Measurements from ENCODE around the gene GPD2.

GPD2 gene

DNA sequence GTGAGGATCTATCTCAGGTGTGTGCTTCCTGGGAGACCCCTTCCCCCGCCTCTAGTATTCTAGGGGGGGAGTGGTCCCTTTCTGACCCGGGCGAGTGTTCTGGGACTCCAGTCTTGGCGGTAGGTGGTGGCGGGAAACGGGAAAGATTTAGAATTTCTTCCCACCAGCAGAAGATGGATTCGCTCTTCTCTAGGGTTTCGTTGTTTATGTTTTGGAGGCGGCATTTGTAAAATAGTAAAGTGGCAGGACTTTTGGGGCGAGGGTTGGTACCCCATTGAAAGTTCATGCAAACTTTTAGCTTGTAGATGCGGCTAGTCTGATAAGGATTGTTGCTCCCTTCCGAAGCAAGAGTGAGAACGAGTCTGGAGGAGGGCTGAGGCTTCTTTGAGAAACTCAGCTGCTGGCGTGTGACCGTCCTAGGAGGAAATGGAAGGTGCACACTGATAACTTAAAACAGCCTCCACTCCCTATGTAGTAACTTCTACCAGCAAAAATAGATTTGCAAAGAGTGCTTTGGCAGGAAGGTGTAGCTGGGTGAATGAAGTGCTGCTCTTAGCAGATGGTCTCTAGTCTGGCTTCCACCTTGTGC lies 412 bp downstream of the GPD2 start:
- DNase-seq, result no peak

DNA sequence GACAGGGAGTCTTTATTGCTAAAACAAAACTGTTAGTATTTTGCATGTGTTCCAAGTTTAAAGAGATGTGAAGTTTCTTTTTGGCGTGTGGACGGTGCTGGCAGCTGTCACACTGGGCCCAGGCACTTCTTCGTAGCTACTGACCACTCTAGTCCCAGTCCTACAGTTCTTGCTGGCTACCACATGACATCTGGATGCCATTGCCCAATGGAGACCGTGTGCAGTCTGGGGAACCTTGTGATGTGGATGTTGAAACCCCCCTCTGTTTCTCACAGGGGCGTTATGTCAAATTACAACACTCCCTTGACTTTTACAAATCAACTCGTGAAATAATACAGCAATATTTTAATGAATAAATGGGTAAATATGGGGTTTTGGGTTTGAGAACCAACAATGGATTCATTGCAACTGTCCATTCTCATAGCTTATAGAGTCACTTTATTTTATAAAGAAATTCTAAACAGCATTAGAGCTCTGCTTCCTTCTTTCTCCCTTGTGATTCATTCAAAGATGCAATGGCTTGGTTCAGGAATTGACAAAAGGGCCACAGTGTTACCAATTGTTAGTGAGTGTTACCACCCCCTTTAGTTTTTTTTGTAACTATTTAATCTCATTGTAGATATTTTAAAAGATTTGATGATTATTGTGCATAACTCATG lies 1.2 kb downstream of the GPD2 start:
- DNase-seq, result no peak

DNA sequence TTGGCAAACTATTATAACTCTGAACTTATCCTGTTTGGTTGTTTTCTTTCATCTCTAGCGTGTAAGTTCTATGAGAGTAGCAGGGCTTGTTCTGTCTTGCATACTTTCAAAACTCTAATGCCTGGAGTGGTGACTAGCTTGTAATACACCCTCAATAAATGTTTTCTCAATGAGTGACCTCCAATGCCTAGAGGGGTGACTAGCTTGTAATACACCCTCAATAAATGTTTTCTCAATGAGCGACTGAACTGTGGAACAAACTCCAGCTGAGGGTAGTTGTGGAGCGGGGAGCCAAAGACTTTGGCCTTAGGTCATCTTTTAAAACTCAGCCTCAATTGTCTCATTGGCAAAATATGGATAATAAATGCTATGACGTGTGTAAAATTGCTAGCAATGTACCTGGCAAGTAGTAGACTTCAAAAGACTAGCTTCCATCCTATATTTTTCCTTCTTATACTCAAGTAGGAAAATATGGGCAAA lies 1.8 kb downstream of the GPD2 start:
- DNase-seq, result no peak

DNA sequence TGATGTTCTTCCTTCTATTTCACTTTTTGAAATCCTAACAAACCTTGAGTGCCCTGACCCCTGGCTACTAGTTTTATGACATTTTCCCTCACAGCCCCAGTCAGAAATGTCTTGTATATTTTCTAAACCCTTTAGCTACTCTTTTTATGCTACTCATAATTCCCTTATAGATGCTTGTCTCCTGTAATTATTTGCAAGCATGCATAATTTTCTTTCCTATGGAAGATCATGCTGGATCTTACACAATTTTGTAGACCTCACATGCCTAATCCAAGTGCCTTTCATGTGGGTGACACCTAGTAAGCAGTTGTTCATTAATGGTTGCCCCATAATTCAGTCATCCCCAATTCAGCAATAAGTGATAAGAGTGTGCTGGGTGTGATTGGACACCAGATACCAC lies 6.9 kb downstream of the GPD2 start:
- no peak for DNase-seq

DNA sequence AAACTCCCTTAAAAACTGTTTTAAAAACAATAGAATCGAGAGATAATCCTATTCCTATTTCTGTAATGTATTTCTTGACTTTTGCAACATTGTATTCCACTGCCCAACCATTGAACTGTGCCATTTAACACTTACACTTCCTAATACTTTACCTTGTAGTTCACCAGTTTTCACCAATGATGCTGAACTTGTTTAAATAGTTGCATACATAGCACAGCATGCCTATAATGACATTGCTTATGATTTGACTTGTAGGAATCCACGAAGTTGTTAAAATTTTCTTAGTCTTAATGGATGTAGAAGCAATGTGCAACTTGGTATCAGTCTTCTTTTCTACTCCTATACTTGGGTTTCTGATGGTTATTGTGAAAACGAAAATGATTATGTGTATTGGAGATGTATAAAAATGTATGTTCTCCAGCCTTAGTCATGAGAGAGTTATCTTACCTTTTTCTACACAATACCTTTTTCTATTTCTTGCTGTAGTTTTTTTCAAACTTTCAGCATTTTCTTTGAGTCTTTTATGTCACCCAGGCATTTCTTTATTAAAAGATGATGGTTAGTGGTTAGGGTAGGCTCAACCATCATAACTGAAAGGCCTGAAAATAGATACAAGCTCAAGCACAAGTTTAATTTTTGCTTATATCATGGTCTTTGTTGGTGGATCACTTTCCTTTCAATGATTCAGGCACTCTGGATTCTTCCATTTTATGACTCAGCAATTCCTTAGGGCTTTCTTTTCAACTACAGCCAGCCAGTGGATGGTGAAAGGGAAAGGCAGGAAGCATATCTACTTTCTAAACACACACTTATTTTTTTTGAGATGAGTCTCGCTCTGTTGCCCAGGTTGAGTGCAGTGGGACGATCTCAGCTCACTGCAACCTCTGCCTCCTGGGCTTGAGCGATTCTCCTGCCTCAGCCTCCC lies 9.4 kb downstream of the GPD2 start:
- no peak for DNase-seq

DNA sequence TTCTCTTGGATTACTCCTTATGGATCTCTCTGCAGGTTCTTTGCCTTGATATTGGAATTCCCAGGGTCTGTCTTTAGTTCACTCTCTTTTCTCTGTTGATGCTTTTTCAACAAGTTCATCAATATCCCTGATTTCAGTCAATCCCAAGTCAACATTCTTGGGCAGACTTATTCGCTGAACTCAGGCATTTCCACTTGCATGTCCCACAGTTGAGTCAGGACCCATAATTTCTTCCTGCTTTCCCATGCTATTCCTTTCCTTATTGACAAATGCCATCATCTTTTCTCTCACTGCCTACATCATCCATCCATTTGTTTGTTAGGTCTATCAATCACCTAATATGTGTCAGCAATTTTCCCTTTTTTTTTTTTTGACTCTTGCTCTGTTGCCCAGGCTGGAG lies 11.6 kb downstream of the GPD2 start:
- no peak for DNase-seq

DNA sequence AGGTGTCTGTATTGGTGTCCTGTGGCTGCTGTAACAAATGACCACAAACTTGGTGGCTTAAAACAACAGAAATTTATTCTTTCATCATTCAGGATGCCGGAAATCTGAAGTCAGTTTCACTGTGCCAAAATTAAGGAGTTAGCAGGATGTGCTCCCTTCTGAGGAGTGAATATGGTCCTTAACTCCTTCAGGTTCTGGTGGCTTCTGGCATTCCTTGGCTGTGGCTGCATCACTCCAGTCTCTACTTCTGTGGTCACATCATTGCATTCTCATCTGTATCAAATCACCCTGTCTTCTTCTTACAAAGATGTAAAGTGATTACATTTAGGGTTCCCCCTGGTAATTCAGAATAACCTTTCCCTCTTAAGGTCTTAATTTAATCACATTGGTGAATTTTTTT lies 12.6 kb downstream of the GPD2 start:
- DNase-seq, result no peak

DNA sequence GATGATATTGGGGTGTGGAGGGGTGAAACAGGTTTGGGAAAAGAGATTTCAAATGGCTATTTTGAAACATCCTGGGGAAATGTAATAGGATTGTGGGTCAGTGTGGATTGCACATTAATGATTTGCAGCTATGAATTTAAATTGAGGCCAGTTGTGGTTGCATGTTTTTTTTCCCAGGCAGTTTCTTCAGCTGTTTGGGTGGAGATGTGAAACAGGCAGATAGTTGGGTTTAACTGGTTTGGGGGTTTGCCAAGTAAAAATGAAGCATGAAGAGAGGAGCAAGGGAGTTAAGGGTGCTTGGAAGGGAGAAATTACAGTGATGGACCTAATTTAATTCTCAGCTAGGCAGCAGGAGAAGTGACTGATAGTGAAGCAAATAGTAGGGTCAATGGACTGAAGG lies 16.8 kb downstream of the GPD2 start:
- DNase-seq, result no peak

DNA sequence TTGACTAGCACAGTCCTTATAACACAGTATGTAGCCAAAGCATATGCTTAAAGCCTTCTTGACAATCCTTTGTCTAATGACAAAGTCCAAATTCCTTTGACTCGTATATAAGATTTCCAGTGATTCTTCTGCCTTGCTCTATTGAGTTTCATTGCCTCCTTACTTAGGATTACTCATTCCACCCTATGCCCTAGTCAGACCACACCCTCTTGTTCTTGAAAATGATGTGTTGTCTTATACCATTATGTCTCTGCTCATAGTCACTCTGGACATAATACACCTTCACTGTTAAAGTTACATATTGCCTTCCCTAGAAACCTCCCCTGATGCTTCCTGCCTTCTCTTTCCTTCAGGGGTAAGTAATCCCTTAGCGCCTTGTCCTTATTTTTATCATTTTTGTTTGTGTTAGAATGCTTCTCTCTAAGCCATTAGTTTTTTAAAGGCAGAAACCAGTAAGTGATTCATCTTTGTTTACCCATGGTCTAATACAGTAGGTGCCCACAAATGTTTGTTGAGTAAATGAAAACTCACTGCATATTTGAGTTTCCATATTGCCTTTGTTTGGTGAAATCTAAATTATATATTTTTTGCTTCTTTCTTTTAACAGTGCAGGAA lies 19.3 kb downstream of the GPD2 start:
- no peak for DNase-seq

DNA sequence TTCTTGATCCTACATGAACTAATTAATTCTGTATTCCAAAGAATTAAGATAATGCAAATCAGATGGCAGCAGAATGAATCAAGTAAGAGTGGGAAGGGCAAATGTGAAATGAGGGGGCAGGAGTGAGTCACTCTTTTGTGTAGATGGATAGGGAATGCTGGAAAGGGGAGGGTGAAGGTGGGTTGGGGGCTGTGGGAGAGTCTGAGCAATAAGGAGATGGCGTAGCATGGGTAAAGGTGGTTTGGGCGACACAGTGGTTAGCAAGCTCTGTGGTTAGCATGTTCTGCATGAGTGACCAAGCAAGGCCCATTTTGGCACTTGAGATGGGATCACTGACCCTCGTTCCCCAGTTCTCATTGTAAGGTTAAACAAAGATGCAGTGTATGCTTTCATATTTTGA lies 20.4 kb downstream of the GPD2 start:
- DNase-seq, result no peak

DNA sequence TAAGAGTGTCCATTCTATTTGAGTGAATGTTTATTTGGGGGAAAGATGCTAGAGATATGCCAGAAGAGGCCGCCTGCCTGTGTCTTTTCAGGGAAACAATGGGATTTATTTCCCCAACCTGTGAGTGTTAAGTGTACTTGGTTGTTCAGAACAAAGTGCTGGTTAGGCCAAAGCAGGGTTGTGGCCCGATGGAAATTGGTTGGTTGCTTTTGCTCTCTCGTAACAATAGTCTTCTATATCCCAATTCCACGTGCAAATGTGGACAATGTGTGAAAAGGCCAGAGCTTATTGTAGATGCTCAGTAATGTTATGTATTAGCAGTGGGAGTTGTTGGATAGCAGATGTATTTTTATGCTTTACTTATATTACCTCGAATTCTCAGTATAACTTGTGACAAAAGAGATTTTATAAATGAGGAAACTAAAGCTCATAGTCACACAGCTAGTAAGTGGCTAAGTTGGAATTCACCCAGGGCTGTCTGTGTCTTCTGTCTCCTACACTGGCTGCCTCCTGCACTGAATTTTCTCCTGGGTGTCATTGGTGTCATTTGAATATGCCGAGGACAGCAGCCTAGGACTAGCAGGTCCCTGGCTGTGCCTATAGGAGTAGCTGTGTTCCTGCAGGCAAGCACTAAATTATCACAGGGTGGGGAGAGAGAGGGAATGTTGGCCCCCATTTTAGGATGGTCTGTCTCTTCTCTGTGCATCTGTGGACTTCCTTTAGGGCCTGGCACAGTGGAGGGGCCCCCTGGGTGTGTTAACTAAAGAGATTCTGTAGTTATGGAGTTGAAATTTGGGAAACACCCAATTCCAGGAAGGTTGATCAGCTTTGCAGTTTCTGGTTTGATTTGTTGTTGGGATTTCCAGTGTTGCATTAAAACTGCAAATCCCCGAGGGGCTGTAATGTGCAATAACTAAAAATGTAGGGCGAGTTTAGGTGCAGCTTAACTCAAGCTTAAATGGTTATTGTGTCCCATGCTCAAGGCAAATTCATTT lies 21.6 kb downstream of the GPD2 start:
- DNase-seq, result no peak

DNA sequence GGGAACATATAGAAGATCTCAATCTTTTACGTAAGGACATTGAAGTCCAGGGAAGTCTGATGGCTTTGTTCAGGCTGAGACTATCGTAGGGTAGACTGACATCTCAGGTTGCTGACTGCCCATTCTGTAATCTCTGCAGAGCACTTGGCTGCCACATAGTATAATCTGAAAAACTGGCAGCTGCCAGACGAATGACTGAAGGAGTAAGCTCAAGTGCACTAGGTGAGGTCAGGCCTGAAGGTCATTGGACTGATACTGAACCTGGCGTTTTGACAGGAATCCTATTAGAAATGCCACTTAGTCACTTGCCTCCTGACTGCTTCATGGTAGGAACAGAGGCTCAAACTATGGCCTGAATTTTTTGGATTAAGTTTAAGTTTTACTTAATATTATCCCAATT lies 23.5 kb downstream of the GPD2 start:
- no peak for DNase-seq

DNA sequence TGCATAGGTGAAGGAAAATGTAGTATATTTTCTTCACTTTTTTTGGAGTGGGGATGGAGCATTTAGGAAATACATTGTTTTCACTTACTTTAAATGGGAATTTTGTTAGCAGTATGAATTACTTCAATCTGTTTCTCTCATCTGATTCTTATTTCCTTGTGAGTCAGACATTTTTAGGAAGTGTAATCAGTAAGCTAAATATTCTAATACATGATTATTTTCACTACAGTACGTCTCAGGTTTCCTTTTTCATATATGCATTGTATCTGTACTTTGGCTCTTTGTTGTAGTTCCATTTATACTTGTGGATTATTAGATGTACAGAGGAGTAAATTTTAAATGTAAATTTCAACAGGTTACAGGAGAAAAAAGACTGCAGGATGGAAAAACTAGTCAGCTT lies 27.9 kb downstream of the GPD2 start:
- no peak for DNase-seq

DNA sequence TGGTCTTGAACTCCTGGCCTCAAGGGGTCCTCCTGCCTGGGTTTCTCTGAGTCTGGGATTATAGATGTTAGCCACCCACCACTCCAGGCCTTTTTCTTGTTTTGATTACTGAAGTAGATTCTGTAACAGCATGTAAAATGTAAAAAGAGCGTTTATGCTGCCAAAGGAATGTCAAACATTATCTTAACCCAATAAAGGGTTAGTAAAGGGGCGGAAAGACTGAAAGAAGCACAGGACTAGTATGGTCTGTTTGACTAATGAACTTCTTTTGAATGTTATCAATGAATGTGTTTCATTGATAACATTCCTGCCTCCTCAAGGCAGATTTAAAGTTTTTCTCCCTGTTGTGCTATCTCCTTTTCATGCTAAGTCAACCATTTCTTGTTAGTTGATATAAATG lies 29.4 kb downstream of the GPD2 start:
- DNase-seq, result no peak

DNA sequence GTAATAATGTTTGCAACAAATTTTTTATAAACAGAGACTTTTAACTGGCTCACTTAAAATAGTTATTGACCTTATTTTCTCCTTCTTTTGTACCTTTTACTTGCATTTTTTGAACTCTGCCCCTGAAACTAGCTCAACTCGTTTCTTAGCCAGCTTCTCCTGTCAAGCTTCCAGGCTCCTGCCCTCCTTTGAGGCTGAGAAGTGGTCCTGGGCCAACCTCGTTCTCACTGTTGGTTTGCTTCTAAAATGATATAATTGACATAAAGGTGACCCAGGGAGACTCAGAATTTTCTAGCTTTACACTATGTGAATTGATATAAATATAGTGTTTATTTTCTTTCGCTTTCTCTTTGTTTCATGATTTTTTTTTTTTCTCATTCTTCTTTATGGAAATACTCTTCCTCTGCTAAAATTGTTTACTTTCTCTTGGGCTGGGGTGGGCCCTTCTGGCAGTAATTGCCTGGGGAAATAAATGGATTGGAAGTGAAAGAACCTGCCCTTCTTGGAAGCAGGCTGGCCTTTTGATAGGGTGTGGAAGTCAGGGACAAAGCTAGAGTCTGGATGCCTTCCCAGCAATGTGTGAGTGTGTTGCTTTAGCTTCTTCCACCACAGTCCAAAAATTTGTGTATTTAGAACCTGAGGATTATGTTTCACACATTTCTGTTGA lies 30.7 kb downstream of the GPD2 start:
- no peak for DNase-seq

DNA sequence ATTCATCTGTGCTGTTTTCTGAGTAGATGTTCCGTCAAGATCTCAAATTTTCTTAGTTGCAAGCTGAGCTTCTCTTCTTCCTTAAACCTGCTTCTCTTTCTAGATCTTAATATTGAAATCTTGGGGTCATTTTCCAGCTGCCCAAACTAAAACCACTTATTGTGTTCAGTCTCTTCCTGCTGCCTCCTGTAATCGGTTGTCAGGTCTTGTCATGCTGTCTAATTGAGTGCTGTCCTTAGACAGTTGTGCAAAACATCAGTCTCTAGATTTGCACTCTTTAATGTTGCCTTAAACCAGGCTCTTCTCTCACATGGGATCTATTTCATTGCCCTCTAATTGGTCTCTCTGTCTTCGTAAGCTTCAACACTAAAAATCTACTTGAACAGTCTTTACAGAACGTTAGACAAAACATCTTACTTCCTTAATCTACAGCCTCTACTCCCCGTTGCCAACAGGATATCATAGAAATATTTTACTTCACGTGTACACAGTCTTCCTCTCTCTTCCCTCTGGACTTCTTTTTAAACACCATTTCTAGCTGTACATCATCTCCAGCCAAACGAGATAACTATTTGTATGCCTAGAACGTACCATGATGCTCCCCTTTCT lies 34.9 kb downstream of the GPD2 start:
- DNase-seq, result no peak

DNA sequence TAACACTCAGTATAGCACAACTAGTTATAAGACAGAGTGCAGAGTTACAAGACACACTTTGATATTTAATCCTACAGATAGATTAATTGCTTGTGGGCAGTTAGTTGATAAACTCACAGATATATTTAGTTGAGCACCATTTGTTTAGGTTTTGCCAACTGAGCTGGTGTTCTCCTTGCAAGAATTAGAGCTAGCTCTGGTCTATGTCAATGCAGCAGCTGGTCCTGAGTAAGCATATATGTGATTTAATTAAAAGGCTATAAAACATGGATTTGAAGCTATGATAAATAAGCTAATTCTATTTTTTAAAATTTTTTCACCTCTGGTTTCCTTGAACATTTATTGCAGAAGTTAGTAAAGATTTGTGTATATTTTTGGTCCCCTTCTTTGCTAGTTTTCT lies 35.6 kb downstream of the GPD2 start:
- DNase-seq, result no peak

DNA sequence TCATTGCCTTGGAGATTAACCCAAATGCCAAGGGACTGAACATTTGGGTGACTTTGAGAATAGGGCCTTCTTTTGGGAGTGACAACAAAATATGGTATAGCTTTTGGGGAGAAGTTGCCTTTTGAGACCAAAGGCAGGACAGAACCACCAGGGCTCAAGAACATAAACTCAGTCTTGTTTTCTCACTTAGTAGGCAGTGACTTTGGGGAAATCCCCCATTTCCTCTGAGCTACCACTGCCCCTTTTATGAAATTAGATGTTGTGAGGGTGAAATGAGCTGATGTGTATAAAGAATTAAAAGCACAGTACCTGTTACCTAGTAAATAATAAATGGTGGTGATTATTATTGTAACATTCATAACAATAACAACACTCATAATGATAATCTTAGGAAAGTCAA lies 36.5 kb downstream of the GPD2 start:
- DNase-seq, result no peak

DNA sequence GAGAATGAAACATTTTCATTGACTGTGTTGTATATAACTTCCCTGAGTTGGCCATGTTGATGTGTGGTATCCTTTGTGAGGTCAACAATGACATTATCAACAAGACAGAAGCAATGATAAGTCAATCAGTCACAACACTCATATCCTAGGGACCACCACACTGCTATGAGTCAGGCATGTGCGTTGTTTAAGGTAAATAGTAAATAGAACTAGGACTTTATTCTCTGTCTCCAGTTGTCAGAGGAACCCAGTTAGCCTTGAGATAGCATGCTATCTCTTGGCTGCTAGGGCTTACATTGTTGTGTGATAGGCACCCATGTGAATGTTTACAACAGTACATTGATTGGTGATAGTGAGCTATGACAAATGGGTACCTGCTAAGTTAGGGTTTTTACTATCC lies 37.3 kb downstream of the GPD2 start:
- no peak for DNase-seq

DNA sequence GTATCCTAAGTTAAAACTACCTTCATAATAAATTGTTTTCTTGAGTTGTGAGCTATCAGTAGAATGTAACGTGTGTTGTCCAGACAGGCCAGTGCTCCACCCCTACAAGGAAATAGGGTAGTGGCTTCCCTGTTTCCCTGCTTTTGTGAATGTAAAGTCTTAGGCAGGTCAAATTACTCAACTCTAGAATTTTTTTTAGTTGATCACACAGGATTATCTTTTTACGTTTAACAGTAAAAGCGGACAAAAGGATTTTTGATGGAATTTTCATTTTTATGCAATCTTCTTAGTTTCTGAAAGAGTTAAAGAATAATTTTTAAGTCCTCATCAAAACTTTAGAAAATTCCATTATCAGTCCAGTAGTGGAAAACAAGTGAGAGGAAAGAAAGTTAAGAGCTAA lies 38.2 kb downstream of the GPD2 start:
- DNase-seq, result no peak

Data from activated gamma-delta T cell treated with Interleukin-2 at 50 U/mL for 16 hours (primary cell).